Right lobe of liver (tissue), 4 donors: ENCODE measurements around the gene FTH1.

Experiments
- CTCF ChIP-seq, 4 donors: fragments of 200-600 bp in 3 of 4; fragments of 450-650 bp in 1 of 4; IDR thresholded peaks; one replicate each; pipeline versions ENCODE4 v1.5.1 to v1.8.0; 2016 to 2022; ENCODE audit warnings: antibody characterized with exemption in 4 of 4, mild to moderate bottlenecking in 2 of 4
- POLR2A ChIP-seq: fragments of 450-650 bp; IDR thresholded peaks from one replicate; pipeline ENCODE4 v1.6.1; 2017; ENCODE audit warnings: antibody characterized with exemption, mild to moderate bottlenecking
- donor health status: DM: no; HTN: no; CAD: no.
- donor health status: DM: no; HTN: no; CAD: no.
- donor health status: DM: no; HTN: yes; CAD: no.

- TF ChIP-seq POLR2A (no peak), CTCF (IDR thresholded peaks at IDR 0.05) (no peak)
These were observed 15.8 kb downstream of the FTH1 start for GRCh38 chr11:61951484-61952135.
